Neutrophil (primary cell): Measurements from ENCODE around the gene MOG.

Source experiments
- H3K27ac ChIP-seq: fragments of 200-600 bp; sonication (generic); 2 replicates; pipeline ENCODE4 v1.5.1; 2016; ENCODE audit warnings: mild to moderate bottlenecking, moderate library complexity
- H3K27me3 ChIP-seq: fragments of 200-600 bp; sonication (generic); 2 replicates; pipeline ENCODE4 v1.6.0; 2016; ENCODE audit warnings: mild to moderate bottlenecking
- H3K36me3 ChIP-seq: fragments of 200-600 bp; sonication (generic); 2 replicates; pipeline ENCODE4 v1.5.1; 2017
- H3K4me1 ChIP-seq, 2 experiments: fragments of 200-600 bp in 1 of 2; sonication (generic) in 1 of 2; 1 replicate in 1 of 2; 2 replicates in 1 of 2; pipeline versions ENCODE4 v1.5.1 to v1.6.1; 2013 to 2016; ENCODE audit warnings: low read depth in 1 of 2, low read length in 1 of 2, mild to moderate bottlenecking in 1 of 2, moderate library complexity in 1 of 2; ENCODE audit not compliant: control insufficient read depth in 1 of 2, insufficient read depth in 1 of 2
- H3K4me3 ChIP-seq, 2 experiments: fragments of 200-600 bp in 1 of 2; sonication (generic) in 1 of 2; 1 replicate in 1 of 2; 2 replicates in 1 of 2; pipeline ENCODE4 v1.5.1; 2013 to 2016; ENCODE audit warnings: low read depth in 1 of 2, low read length in 1 of 2, mild to moderate bottlenecking in 1 of 2, moderate library complexity in 1 of 2
- H3K9me3 ChIP-seq: fragments of 200-600 bp; sonication (generic); 2 replicates; pipeline ENCODE4 v1.5.1; 2016
- TF ChIP-seq, protein P1 (sequence below): fragments of 200-600 bp; sonication (generic); IDR thresholded peaks from 2 replicates; pipeline ENCODE4 v1.5.1; 2016; ENCODE audit warnings: antibody characterized with exemption

The MOG gene

DNA sequence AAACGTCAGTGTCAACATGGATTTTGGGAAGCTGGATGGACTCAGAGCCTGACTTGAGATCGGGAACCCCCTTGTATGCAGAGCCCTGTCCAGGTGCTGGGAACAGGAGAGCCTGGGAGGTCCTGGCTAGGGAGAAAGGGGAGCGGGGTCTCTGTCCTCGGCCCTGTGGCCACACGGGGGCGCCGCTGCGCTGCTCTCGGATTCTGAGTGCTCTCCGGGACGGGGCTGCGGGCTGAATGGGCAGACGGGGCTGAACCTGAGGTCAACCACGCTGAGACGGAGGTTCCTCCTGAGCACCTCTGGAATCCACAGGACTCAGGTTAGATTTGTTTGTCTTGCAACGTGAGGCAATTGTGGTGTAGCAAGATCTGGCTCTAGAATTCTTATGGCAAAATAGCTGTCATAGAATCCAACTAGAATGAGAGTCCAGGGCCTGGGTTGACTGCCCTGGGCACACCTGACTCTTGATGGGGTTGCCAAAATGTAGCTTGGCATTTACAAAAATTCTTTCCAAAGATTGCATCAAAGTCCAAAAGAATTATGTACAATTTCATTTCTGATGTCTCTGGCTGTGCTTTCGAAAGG is 45.7 kb downstream of the MOG start:
- Histone ChIP-seq H3K9me3 (no peaks in the 10 kb centered on the region), H3K4me3 (no peak overlapping the region), H3K4me1 (no peaks in the 10 kb centered on the region), H3K27ac (no peak overlapping the region), H3K27me3 (peaks cover 80% of the 10 kb centered on the region), H3K36me3 (no peaks in the 10 kb centered on the region)
- TF ChIP-seq, protein P1, sequence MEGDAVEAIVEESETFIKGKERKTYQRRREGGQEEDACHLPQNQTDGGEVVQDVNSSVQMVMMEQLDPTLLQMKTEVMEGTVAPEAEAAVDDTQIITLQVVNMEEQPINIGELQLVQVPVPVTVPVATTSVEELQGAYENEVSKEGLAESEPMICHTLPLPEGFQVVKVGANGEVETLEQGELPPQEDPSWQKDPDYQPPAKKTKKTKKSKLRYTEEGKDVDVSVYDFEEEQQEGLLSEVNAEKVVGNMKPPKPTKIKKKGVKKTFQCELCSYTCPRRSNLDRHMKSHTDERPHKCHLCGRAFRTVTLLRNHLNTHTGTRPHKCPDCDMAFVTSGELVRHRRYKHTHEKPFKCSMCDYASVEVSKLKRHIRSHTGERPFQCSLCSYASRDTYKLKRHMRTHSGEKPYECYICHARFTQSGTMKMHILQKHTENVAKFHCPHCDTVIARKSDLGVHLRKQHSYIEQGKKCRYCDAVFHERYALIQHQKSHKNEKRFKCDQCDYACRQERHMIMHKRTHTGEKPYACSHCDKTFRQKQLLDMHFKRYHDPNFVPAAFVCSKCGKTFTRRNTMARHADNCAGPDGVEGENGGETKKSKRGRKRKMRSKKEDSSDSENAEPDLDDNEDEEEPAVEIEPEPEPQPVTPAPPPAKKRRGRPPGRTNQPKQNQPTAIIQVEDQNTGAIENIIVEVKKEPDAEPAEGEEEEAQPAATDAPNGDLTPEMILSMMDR, result peak; percentile 67

DNA sequence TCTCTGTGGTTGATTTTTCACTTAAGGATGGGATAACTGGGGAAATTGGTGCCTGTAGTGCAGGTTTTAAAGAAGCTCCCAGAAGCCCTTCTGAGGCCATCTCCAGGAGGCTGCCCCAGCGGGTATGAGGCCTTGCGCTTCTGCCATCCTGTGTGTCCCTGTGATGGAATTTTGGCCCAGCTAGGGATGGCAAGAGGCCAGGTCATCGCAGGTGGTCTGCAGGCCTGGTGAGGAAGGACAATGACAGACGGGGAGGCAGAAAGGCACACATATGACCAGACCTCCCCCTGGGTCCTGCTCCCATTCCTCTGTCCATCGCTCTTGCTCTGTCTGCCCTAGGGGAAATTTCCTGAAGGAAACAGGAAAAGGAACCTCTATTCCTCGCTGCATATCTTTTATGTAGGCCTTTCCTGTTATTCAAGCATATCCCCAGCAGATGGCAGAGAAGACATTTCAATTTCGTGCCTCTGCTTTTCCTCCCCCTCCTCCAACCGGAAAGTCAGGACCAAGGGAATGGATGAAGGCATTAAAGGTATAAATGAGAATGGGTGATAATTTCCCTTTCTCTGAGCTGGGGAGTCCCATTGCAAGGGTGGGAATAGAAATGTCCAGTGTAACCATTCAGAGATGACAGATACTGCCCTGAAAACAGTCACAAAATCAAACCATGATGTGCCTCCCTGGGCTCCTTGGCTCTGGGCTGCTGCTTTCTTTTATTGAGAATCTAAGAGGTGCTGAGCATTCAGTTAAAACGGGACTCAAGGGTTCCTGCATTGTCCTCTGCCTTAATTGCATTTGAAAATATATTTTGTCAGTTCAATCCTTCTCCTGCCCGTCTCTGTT is 48.7 kb downstream of the MOG start:
- Histone ChIP-seq H3K4me1 (peaks cover 0 to 5% of the 10 kb centered on the region in 2 experiments), H3K27ac (no peak overlapping the region), H3K36me3 (no peaks in the 10 kb centered on the region), H3K4me3 (no peak overlapping the region), H3K9me3 (no peaks in the 10 kb centered on the region), H3K27me3 (peaks cover 96% of the 10 kb centered on the region)
- TF ChIP-seq, protein P1, result peak; percentile 34

DNA sequence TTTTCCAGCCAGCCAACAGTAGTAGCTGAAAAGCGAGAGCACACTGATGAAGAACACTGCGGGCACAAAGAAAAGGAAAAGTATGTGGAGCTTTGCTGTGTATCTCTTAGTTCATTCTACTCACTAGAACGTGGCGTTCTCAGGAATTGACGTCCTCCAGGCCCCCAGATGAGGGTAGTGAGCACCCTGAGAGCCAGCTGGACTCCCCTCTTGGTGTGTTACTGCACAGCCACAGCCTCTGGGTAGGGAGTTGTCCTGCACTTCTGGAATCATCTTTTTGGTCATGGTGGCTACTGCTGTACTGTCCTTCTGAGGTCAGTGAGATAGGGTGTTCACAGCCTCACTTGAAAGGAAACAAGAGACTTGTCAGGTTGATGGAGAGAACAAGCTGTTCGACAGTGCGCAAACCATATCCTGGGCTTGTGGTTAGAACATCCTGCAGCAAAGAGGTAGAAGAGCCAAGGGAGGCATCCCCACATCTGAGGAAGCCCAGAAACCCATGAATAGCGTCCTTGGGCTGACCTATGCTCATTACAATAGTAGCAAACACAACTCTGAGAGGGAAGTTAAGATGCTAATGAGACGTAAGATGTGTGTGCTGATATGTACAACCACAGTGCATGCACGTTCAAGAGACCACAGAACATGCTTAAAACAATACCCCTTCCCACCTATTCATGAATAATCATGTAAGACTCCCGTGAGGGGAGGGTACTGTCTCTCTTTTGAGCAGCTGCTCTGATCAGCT is 51.7 kb downstream of the MOG start:
- no peak overlapping the region for H3K27ac ChIP-seq
- H3K4me3 ChIP-seq, result no peak overlapping the region
- TF ChIP-seq, protein P1, result no peak
- peaks cover 71% of the 10 kb centered on the region for H3K27me3 ChIP-seq
- peaks cover 0 to 5% of the 10 kb centered on the region in 2 experiments for H3K4me1 ChIP-seq
- no peaks in the 10 kb centered on the region for H3K36me3 ChIP-seq
- no peaks in the 10 kb centered on the region for H3K9me3 ChIP-seq

DNA sequence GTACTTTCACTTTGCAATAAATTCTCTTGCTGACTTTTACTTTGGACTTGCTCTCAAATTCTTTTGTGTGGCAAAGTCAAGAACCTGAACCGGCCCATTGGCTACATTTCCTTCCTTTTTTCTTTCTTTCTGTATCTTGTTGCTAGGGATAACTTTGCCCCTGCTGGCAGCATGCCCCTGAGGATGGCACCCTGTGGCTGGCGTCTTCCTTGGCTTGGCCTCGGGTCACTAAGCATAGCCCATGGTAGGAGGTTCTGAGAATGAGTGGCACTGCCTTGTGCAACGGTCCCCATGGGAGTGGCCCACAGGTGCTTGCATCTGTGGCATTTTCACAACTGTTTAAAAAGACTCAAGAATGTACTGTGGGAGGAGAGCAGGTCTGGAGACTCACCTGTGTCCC is 52.3 kb downstream of the MOG start:
- Histone ChIP-seq H3K36me3 (no peaks in the 10 kb centered on the region), H3K27me3 (peaks cover 66% of the 10 kb centered on the region), H3K4me1 (peaks cover 0 to 5% of the 10 kb centered on the region in 2 experiments), H3K4me3 (no peak overlapping the region), H3K27ac (no peak overlapping the region), H3K9me3 (no peaks in the 10 kb centered on the region)
- TF ChIP-seq, protein P1, result no peak

DNA sequence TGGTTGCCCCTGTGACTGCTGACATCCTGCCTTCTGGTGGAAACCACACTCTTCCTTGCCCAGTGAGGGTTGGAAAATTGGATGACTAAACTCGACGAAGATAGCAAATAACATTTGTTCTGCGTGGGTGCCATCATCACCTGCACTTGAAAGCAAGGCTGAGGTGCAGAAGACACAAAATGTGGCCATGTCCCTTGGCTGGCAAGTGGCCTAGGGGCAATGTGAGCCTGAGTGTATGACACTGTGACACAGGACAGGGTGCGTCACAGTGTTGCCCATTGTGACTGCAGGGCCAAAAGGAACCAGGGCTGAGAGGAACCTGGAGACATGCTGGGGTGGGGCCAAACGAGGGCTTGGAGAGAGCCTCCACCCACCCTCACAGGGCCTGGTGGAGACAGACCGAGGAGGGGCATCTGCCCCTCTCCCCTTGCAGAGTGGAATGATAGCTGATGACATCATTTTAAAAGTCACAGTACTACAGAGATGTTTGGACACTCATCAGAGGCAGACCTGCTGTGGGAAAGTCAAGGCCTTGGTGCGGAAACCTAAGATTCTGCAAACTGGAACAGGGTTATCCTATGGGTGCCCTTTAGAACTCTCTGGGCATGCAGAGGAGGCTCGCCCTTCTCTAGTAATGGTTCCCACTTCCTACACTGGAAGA is 53.5 kb downstream of the MOG start:
- H3K9me3 ChIP-seq, result no peaks in the 10 kb centered on the region
- peaks cover 0 to 5% of the 10 kb centered on the region in 2 experiments for H3K4me1 ChIP-seq
- no peak overlapping the region for H3K4me3 ChIP-seq
- peaks cover 59% of the 10 kb centered on the region for H3K27me3 ChIP-seq
- H3K36me3 ChIP-seq, result no peaks in the 10 kb centered on the region
- TF ChIP-seq, protein P1, result no peak
- H3K27ac ChIP-seq, result no peak overlapping the region
